Mononuclear cell (primary cell): ENCODE measurements around the gene CTSA. TPM values are rescaled to one million over a fixed set of nuclear protein-coding genes. Genes with fewer than 3 reads are reported as not detected.
A peak's percentile ranks its signal among the peaks of the same experiment; 100 is the strongest.
"Not testable (repeated sequence)": the region's sequence is repeated elsewhere in the genome, so short reads cannot be mapped to it uniquely, and the experiment has no call there.

Experiments
- H3K27me3 ChIP-seq: 2 replicates; pipeline ENCODE4 v1.6.0; 2011; ENCODE audit warnings: low read length, control low read depth; ENCODE audit not compliant: insufficient read depth
- H3K4me1 ChIP-seq: 2 replicates; pipeline ENCODE4 v1.5.1; 2011; ENCODE audit warnings: mild to moderate bottlenecking, low read length, control low read depth; ENCODE audit not compliant: insufficient read depth
- H3K4me3 ChIP-seq: 2 replicates; pipeline ENCODE4 v1.5.1; 2011; ENCODE audit warnings: mild to moderate bottlenecking, low read length, moderate library complexity
- H3K9me3 ChIP-seq: 2 replicates; pipeline ENCODE4 v1.5.1; 2011; ENCODE audit warnings: low read depth, mild to moderate bottlenecking, control low read depth, low read length
- total RNA-seq: library from RNA; depleted of rRNA; stranded (reverse); fragments of >200 nt; gene quantifications from one replicate; pipeline ENCODE4 v1.2.3, GENCODE V29; 2012

Gene CTSA
- total RNA-seq, 1 donor = 111 TPM

GRCh38 chr20:45899046-45899835 lies 8.1 kb downstream of the CTSA start:
- Histone ChIP-seq H3K9me3 (no peaks in the 10 kb centered on the region), H3K4me3 (no peak overlapping the region), H3K27me3 (no peaks in the 10 kb centered on the region), H3K4me1 (no peaks in the 10 kb centered on the region)

DNA sequence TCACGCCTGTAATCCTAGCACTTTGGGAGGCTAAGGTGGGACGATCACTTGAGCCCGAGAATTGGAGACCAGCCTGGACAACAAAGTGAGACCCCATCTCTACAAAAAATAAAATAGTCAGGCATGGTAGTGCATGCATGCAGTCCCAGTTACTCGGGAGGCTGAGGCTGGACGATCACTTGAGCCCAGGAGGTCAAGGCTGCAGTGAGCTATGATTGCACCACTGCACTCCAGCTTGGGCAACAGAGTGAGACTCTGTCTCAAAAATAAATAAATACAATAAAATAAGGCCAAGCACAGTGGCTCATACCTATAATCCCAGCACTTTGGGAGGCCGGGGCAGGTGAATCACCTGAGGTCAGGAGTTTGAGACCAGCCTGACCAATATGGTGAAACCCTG lies 10.2 kb downstream of the CTSA start:
- not testable (repeated sequence) for H3K9me3 ChIP-seq, H3K4me1 ChIP-seq, H3K27me3 ChIP-seq, H3K4me3 ChIP-seq

- Histone ChIP-seq H3K27me3 (no peaks in the 10 kb centered on the region), H3K9me3 (no peaks in the 10 kb centered on the region), H3K4me1 (no peaks in the 10 kb centered on the region), H3K4me3 (no peak overlapping the region)
Observed at GRCh38 chr20:45902199-45902701, 11.1 kb downstream of the CTSA start.

- no peaks in the 10 kb centered on the region for H3K9me3 ChIP-seq
- peaks cover 7% of the 10 kb centered on the region for H3K4me1 ChIP-seq
- H3K4me3 ChIP-seq = no peak overlapping the region
- H3K27me3 ChIP-seq = no peaks in the 10 kb centered on the region
Observed at GRCh38 chr20:45904583-45905504, 13.7 kb downstream of the CTSA start.

- Histone ChIP-seq H3K4me1 (peaks cover 14% of the 10 kb centered on the region), H3K27me3 (no peaks in the 10 kb centered on the region), H3K9me3 (no peaks in the 10 kb centered on the region)
Observed at GRCh38 chr20:45905505-45906079, 14.5 kb downstream of the CTSA start.

DNA sequence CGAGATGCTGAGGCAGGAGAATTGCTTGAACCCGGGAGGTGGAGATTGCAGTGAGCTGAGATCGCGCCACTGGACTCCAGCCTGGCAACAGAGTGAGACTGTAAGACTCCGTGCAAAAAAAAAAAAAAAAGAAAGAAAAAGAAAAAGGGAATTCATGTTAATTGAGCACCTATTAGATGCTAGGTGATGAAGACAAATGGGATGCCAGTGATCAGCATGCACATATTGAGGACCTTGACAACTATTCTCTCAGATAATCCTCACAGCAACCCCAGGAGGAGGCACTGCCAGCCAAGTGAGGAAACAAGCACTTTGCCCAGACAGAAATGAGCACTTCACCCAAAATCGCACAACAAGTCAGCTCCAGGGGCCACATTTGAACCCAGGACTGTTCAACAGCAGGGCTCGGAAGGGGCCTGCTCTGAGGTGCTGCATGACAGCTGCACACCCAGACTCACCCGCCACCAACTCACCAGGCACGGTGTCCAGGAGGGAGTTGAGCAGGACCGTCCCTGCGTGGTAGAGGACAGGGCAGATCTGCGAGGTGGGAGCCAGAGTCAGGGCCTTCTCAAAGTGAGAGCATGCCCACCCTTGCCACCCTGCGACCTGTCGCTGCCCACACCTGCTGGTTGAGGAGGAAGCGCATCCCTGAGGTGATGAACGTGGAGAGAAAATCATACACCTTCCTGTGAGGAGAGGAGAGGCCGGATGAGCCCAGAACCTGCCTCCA lies 16.2 kb downstream of the CTSA start:
- Histone ChIP-seq H3K9me3 (no peaks in the 10 kb centered on the region), H3K27me3 (no peaks in the 10 kb centered on the region), H3K4me1 (peaks cover 30% of the 10 kb centered on the region), H3K4me3 (no peak overlapping the region)

More at GRCh38 chr20:45905505-45906079, 14.5 kb downstream of the CTSA start:
- H3K4me3 ChIP-seq = no peak overlapping the region

GRCh38 chr20:45908084-45908483 lies 16.9 kb downstream of the CTSA start:
- Histone ChIP-seq H3K4me3 (no peak overlapping the region), H3K27me3 (no peaks in the 10 kb centered on the region), H3K4me1 (peaks cover 33% of the 10 kb centered on the region), H3K9me3 (no peaks in the 10 kb centered on the region)

DNA sequence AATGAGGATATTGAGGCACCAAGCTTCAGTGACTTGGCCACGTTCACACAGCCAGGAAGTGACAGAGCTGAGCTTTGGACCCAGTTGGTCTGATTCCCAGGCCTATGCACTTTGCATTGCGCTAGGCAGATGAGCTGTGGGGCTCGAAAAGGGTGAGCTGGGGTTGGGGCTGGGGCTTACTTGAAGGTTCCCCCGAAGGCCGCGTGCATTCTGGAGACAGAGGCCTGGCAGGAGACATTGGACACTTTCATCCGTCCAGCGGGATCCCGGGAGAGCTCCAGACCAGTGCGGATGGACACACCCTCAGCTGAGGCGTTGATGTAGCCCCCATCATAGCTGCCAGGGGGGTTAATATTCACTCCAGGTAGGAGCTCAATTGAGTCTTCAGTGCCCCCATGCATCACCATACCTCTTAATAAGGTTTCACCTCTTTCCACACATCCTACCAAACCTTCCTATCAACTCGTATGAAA lies 18.2 kb downstream of the CTSA start:
- Histone ChIP-seq H3K4me3 (no peak overlapping the region), H3K27me3 (no peaks in the 10 kb centered on the region)

GRCh38 chr20:45909817-45910669 lies 18.9 kb downstream of the CTSA start:
- no peaks in the 10 kb centered on the region for H3K27me3 ChIP-seq
- H3K4me3 ChIP-seq = no peak overlapping the region
- no peaks in the 10 kb centered on the region for H3K9me3 ChIP-seq
- H3K4me1 ChIP-seq = peaks cover 51% of the 10 kb centered on the region

More for the DNA sequence above, 18.2 kb downstream of the CTSA start:
- H3K4me1 ChIP-seq = peaks cover 45% of the 10 kb centered on the region
- no peaks in the 10 kb centered on the region for H3K9me3 ChIP-seq

DNA sequence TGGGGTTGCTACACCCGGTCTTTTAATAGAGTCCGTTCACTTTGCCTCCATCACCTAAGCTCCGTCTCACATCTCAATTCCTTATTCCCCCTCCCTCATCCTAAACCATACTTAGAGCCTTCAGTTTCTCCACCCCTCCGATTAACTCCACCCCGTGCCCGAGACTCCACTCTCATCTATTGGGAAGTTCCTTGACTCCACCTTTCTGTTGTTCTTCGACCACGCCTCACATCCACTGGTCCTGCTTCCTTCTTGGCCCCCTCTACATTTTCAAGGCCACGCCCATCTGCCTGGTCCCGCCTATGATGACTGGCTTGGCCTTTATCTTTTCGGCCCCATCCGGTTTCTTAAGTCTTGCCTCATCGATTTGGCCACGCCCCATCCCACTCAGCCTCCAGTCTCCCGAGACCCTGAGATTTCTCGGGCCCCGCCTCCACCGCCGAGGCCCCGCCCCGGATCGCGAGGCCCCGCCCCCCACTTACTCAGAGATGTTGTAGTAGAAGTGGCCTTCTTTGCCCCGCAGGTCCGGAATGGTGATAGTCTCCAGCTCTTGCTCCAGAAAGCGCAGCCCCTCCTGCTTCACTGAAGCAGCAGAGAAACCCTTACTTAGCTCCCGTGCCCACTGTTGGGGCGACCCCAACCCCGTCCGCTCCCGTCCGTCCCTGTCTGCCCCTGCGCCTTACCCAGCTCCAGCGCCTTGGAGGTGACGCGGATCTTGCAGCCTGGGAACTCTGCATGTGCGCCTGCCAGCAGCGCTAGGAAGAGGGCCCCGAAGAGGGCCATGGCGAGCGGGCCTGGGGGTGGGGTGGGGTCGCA lies 19.7 kb downstream of the CTSA start:
- H3K4me1 ChIP-seq = peaks cover 56% of the 10 kb centered on the region
- no peaks in the 10 kb centered on the region for H3K27me3 ChIP-seq
- H3K9me3 ChIP-seq = no peaks in the 10 kb centered on the region
- peak overlapping the region; percentile 41 for H3K4me3 ChIP-seq

DNA sequence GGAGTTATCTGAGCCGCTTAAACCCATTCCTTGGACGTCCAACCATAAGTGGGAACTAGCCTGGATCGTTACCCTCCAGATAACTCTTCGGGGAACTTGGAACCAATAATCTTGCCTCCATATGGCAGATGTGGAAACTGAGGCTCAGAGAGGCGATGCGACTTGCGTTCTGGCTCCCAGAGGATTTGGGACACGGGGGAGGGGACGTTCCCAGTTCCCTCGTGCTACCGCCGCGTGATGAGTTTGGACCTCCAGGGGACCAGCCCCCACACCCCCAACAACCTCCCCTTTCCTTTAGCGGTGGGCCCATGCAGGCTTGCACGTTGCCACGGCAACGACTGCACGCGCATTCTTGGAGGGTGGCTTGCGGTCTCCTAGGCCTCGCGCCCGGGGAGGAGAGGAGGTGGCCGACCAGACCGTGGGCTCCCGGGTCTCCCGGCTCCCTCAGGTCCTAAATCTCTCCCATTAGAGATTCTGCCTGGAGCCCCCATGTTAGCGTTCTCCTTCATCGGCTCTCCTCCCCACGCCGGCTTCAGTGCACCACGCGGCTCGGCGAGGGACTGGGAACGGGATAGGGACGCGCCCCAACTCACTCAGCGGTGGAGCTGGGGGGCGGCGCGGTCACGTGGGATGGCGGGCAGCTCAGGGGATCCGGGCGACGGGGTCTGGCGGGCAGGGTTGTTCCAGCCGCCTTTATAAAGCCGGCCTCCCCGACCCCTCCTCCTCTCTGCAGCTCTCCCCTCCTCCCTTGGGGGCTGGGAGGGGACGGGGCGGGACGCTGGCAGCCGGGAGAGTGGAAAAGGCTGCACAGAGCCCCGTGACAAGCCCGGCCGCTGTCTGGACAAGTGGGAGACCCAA lies 20.6 kb downstream of the CTSA start, which contains the start of gene PLTP:
Gene PLTP (minus strand): TSS at position 670 of the 858 bp plus-strand sequence. CDS start 703 bp downstream, outside the sequence.
- Histone ChIP-seq H3K9me3 (no peaks in the 10 kb centered on the region), H3K27me3 (no peaks in the 10 kb centered on the region), H3K4me1 (peaks cover 56% of the 10 kb centered on the region), H3K4me3 (peak within 1 kb of the TSS; percentile 41)

DNA sequence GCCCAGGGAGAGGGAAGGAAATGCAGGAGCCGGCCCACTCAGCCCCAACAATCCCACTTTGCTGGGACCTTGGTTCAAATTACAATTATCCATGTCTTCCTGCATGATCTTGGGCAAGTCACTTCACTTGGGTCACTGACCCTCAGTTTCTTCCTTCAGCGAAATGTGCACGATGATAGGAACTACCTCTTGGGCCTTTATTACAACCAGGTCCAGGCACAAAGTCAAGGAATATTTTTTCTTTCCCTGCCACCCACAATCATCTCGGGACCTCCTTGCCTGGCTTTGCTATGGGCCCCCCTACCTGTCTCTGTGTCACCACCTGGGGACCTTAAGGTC lies 21.2 kb downstream of the CTSA start:
- H3K27me3 ChIP-seq = no peaks in the 10 kb centered on the region
- no peaks in the 10 kb centered on the region for H3K9me3 ChIP-seq
- peaks cover 56% of the 10 kb centered on the region for H3K4me1 ChIP-seq
- H3K4me3 ChIP-seq = no peak overlapping the region
